ENCODE results near the gene BMPR2. TPM values are rescaled to one million over a fixed set of nuclear protein-coding genes. Genes with fewer than 3 reads are reported as not detected.
"Not testable (repeated sequence)": the region's sequence is repeated elsewhere in the genome, so short reads cannot be mapped to it uniquely, and the experiment has no call there.

Gene BMPR2
- total RNA-seq, 2 donors from 2014 or later: 7.6 to 12.3 TPM

DNA sequence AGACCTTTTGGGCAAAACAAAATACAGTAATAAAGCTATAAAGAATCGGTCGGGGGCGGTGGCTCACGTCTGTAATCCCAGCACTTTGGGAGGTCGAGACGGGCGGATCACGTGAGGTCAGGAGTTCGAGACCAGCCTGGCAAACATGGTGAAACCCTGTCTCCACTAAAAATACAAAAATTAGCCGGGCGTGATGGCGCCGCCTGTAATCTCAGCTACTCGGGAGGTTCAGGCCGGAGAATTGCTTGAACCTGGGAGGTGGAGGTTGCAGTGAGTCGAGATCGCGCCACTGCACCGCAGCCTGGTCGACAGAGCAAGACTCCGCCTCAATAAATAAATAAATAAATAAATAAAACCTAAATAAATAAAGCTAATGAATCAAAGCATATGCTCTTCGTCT is 1.7 kb upstream of the BMPR2 start:
- not testable (repeated sequence) for H3K27ac Mint-ChIP-seq; ATAC-seq (replicated peaks); H3K9me3 Mint-ChIP-seq; H3K27me3 Mint-ChIP-seq
- H3K4me1 Mint-ChIP-seq: peaks cover 11% of the 10 kb centered on the region
- H3K36me3 Mint-ChIP-seq (ENCODE audit: low read depth): peaks cover 11% of the 10 kb centered on the region
- peak overlapping the region; percentile 97 for H3K4me3 Mint-ChIP-seq

- Mint-ChIP-seq H3K36me3 (ENCODE audit: low read depth) (peaks cover 11% of the 10 kb centered on the region), H3K4me3 (peak overlapping the region; percentile 97), H3K27ac (peak overlapping the region; percentile 97), H3K27me3 (no peaks in the 10 kb centered on the region), H3K4me1 (peaks cover 12% of the 10 kb centered on the region), H3K9me3 (no peaks in the 10 kb centered on the region)
- ATAC-seq (replicated peaks): peak; percentile 17
Measured at GRCh38 chr2:202375033-202375608, 1.0 kb upstream of the BMPR2 start.

GRCh38 chr2:202376460-202377206 is 506 bp downstream of the BMPR2 start:
- Mint-ChIP-seq H3K36me3 (ENCODE audit: low read depth) (peaks cover 11% of the 10 kb centered on the region), H3K4me3 (peak overlapping the region; percentile 97), H3K27ac (peak overlapping the region; percentile 87), H3K4me1 (peaks cover 18% of the 10 kb centered on the region), H3K9me3 (no peaks in the 10 kb centered on the region), H3K27me3 (no peaks in the 10 kb centered on the region)
- peak; percentile 43 for ATAC-seq (replicated peaks)

GRCh38 chr2:202377207-202377761 is 1.2 kb downstream of the BMPR2 start:
- Mint-ChIP-seq H3K4me1 (peaks cover 18% of the 10 kb centered on the region), H3K4me3 (peak overlapping the region; percentile 97), H3K9me3 (no peaks in the 10 kb centered on the region), H3K27me3 (no peaks in the 10 kb centered on the region), H3K36me3 (ENCODE audit: low read depth) (peaks cover 11% of the 10 kb centered on the region), H3K27ac (peak overlapping the region; percentile 87)
- no peak for ATAC-seq (replicated peaks)

DNA sequence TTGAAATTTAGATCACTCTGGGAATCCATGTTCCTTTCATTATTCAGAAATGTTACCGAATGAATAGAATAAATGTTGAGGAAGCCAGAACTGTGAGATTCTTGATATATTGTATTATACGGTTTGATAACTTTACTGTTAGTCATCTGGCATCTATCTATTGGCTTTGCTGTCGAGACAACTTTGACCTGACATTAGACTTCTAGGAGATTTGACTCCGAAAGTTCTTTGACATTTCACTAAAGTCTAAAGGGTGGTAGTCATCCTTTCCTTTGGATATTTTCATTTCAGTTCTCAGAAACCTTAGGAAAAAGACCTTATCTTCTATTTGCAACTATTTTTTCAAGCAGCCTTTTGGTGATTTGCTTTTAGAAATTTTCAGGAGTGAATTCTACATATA is 1.9 kb downstream of the BMPR2 start:
- peaks cover 18% of the 10 kb centered on the region for H3K4me1 Mint-ChIP-seq
- peak overlapping the region; percentile 50 for H3K27ac Mint-ChIP-seq
- H3K4me3 Mint-ChIP-seq: peak overlapping the region; percentile 97
- H3K9me3 Mint-ChIP-seq: no peaks in the 10 kb centered on the region
- H3K36me3 Mint-ChIP-seq (ENCODE audit: low read depth): peaks cover 11% of the 10 kb centered on the region
- no peaks in the 10 kb centered on the region for H3K27me3 Mint-ChIP-seq
- no peak for ATAC-seq (replicated peaks)

DNA sequence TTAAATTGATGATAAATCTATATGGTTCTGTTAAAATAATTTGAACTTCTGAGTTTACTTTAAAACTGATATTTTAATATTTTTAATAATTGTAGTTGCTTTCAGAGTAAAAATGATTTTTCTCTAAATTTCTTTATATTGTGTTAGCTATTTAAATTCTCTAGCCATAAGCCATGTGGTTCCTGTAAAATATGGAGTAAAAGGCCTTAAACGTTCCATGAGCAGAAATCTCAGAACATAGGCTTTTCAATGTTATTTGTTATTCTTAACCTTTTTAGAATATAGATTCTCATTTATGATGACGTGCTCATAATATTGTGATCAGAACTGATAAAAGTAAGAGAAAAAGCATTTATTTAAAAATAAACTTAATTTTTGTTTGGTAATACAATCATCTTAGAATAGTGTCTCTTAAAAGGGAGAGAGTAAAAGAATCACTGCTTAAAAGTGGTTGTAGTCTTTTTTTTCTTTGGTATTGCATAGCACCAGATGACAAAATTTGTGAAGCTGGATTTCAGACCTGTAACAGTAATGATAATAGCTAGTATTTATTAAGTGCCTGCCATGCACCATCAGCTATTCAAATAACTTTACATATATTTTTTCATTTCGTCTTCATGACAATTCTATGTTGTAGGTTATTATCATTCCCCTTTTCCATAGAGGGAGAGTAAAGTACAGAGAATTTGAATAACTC is 2.7 kb downstream of the BMPR2 start:
- ATAC-seq (replicated peaks): no peak
- Mint-ChIP-seq H3K4me3 (peak overlapping the region; percentile 97), H3K27me3 (no peaks in the 10 kb centered on the region), H3K27ac (no peak overlapping the region), H3K4me1 (peaks cover 18% of the 10 kb centered on the region), H3K9me3 (no peaks in the 10 kb centered on the region), H3K36me3 (ENCODE audit: low read depth) (peaks cover 11% of the 10 kb centered on the region)

- Mint-ChIP-seq H3K27ac (no peak overlapping the region), H3K36me3 (ENCODE audit: low read depth) (no peaks in the 10 kb centered on the region), H3K4me1 (peaks cover 10% of the 10 kb centered on the region), H3K27me3 (no peaks in the 10 kb centered on the region), H3K4me3 (no peak overlapping the region), H3K9me3 (no peaks in the 10 kb centered on the region)
- ATAC-seq (replicated peaks): no peak
Measured at GRCh38 chr2:202382684-202383083, 6.6 kb downstream of the BMPR2 start.

- not testable (repeated sequence) for H3K4me1 Mint-ChIP-seq; H3K27me3 Mint-ChIP-seq; H3K9me3 Mint-ChIP-seq; H3K27ac Mint-ChIP-seq; H3K36me3 Mint-ChIP-seq (ENCODE audit: low read depth); H3K4me3 Mint-ChIP-seq; ATAC-seq (replicated peaks)
Measured at GRCh38 chr2:202386495-202386894, 10.4 kb downstream of the BMPR2 start.

DNA sequence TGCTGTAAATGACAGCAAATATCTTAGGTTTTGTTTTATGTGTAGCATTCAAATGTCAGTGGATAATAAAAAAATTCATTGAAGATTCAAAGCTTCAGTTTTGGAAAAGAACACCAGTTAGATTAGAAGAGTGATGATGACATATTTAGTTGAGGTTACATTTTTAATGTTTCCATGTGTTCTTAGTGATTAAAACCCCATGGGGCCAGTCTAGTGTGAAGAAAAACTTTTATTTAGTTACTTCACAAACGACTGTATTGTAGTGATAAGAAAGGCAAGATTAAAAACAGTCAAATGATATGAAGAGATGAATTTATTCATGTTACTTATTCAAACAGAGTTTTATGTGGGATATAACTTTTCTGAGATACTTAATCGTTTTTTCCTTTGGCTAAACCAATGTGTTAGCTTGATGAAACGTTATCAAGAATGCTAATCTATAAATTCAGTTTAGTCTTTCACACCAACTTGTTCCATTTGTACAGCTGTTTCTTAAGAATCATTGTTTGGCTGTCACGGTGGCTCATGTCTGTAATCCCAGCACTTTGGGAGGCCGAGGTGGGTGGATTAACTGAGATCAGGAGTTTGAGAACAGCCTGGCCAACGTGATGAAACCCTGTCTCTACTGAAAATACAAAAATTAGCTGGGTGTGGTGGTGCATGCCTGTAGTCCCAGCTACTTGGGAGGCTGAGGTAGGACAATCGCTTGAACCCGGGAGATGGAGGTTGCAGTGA is 11.6 kb downstream of the BMPR2 start:
- H3K9me3 Mint-ChIP-seq: no peaks in the 10 kb centered on the region
- no peak overlapping the region for H3K27ac Mint-ChIP-seq
- H3K4me1 Mint-ChIP-seq: no peaks in the 10 kb centered on the region
- no peak for ATAC-seq (replicated peaks)
- H3K36me3 Mint-ChIP-seq (ENCODE audit: low read depth): no peaks in the 10 kb centered on the region
- H3K4me3 Mint-ChIP-seq: no peak overlapping the region
- H3K27me3 Mint-ChIP-seq: no peaks in the 10 kb centered on the region

DNA sequence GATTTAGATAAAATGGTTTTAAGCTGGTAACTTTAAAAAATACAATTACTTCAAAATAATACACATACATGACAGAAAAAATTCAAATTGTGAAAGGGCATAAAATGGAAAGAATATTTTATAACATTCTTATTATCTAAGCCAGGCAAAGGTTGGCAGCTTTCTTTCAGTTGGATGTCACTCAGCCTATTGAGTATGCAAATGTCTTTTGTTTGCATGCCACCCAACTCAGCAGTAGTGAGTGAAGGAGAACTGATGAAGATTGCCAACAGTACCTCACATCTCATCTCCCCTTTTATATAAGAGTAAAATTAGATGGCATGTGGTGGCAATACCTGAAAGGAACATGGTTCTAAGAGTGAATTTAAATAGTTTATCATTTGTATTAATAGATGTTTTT is 24.8 kb downstream of the BMPR2 start:
- no peak for ATAC-seq (replicated peaks)
- no peaks in the 10 kb centered on the region for H3K9me3 Mint-ChIP-seq
- no peaks in the 10 kb centered on the region for H3K4me1 Mint-ChIP-seq
- H3K27ac Mint-ChIP-seq: no peak overlapping the region
- H3K36me3 Mint-ChIP-seq (ENCODE audit: low read depth): no peaks in the 10 kb centered on the region
- H3K4me3 Mint-ChIP-seq: no peak overlapping the region
- no peaks in the 10 kb centered on the region for H3K27me3 Mint-ChIP-seq

DNA sequence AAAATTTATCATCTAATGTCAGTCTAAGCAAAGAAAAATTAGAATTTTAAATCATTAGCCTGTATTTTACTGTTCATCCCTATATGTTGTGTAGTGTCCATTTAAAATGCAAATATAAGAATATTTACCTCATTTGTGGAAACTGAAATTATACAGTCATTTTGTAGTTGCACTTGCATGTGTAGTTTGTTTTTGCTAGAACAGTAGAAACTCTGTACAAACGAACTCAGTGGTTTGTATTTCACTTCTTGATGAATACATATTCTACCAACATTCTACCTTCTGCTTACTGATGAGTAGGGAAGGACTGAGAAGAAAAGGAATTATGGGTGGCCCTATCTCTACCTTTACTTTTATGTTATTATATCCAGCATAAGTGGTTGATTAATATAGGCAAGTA is 29.7 kb downstream of the BMPR2 start:
- no peaks in the 10 kb centered on the region for H3K36me3 Mint-ChIP-seq (ENCODE audit: low read depth)
- peak; percentile 38 for ATAC-seq (replicated peaks)
- H3K4me1 Mint-ChIP-seq: peaks cover 5% of the 10 kb centered on the region
- H3K27ac Mint-ChIP-seq: no peak overlapping the region
- no peak overlapping the region for H3K4me3 Mint-ChIP-seq
- no peaks in the 10 kb centered on the region for H3K27me3 Mint-ChIP-seq
- H3K9me3 Mint-ChIP-seq: no peaks in the 10 kb centered on the region

GRCh38 chr2:202406445-202406978 is 30.4 kb downstream of the BMPR2 start:
- peaks cover 5% of the 10 kb centered on the region for H3K4me1 Mint-ChIP-seq
- no peaks in the 10 kb centered on the region for H3K9me3 Mint-ChIP-seq
- no peak overlapping the region for H3K4me3 Mint-ChIP-seq
- H3K36me3 Mint-ChIP-seq (ENCODE audit: low read depth): no peaks in the 10 kb centered on the region
- ATAC-seq (replicated peaks): no peak
- H3K27ac Mint-ChIP-seq: no peak overlapping the region
- H3K27me3 Mint-ChIP-seq: no peaks in the 10 kb centered on the region

DNA sequence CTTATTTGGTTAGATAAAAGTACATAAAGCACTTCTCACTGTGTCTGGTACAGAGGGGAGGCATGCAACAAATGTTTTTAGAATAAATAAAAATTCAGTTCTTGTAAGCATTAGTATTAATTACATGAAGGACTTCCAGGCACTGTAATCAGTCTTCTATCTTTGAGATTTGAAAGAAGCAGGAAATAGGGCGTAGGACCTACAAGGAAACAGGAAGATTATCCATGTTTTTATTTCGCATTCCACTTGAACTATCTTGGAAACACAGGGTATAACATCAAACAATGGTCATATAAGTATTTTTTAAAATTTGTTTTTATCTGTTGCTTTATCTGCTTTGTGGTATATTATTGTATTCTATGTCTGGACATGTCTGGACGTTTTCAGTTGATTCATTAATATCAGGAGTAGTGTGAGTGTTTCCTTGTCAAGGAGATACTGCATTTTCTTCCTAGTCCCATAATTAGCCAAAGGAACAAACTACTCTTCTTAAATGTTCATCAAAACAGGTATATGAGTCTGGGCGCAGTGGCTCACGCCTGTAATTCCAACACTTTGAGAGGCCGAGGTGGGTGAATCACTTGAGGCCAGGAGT is 32.5 kb downstream of the BMPR2 start:
- no peaks in the 10 kb centered on the region for H3K36me3 Mint-ChIP-seq (ENCODE audit: low read depth)
- no peak overlapping the region for H3K27ac Mint-ChIP-seq
- no peak for ATAC-seq (replicated peaks)
- H3K9me3 Mint-ChIP-seq: no peaks in the 10 kb centered on the region
- peaks cover 5% of the 10 kb centered on the region for H3K4me1 Mint-ChIP-seq
- no peaks in the 10 kb centered on the region for H3K27me3 Mint-ChIP-seq
- H3K4me3 Mint-ChIP-seq: no peak overlapping the region

DNA sequence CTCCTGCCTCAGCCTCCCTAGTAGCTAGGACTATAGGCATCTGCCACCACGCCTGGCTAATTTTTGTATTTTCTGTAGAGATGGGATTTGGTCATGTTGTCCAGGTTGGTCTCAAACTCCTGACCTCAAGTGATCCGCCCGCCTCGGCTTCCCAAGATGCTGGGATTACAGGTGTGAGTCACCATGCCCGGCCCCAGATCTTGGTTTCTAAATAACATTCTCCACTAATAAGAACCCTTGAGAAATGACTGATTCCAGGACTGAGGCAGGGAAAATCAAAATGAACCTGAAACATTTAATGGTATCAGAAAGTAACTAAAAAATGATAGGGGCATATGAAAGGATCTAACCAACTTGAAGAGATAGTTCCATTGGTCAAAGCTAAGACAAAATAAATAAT is 34.0 kb downstream of the BMPR2 start:
- H3K9me3 Mint-ChIP-seq: no peaks in the 10 kb centered on the region
- peak; percentile 60 for ATAC-seq (replicated peaks)
- no peaks in the 10 kb centered on the region for H3K27me3 Mint-ChIP-seq
- H3K27ac Mint-ChIP-seq: peak overlapping the region; percentile 31
- no peaks in the 10 kb centered on the region for H3K36me3 Mint-ChIP-seq (ENCODE audit: low read depth)
- H3K4me3 Mint-ChIP-seq: no peak overlapping the region
- peaks cover 5% of the 10 kb centered on the region for H3K4me1 Mint-ChIP-seq
